Thyroid gland (tissue), 4 donors: ENCODE measurements around the gene CTRL. TPM values are rescaled to one million over a fixed set of nuclear protein-coding genes. Genes with fewer than 3 reads are reported as not detected.
A peak's percentile ranks its signal among the peaks of the same experiment; 100 is the strongest.

Experiments
- DNase-seq, 2 donors: peaks; one replicate each; pipeline ENCODE4 v3.0.0-alpha.2; 2019
- H3K27ac ChIP-seq, 3 donors: fragments of 200-600 bp; sonication (generic); 1 replicate in 2 of 3; 2 replicates in 1 of 3; pipeline ENCODE4 v1.5.1; 2016 to 2019; ENCODE audit warnings: mild to moderate bottlenecking in 1 of 3, moderate library complexity in 1 of 3
- H3K27me3 ChIP-seq: fragments of 200-600 bp; sonication (generic); one replicate; pipeline ENCODE4 v1.5.1; 2019
- H3K36me3 ChIP-seq, 2 donors: fragments of 200-600 bp; sonication (generic); one replicate each; pipeline ENCODE4 v1.5.1; 2016 to 2019
- H3K4me1 ChIP-seq, 2 donors: fragments of 200-600 bp; sonication (generic); one replicate each; pipeline ENCODE4 v1.5.1; 2017 to 2019
- H3K4me3 ChIP-seq, 3 donors: fragments of 200-600 bp; sonication (generic); replicated peaks in 1 of 3; 1 replicate in 2 of 3; 2 replicates in 1 of 3; pipeline ENCODE4 v1.5.1; 2016; ENCODE audit warnings: mild to moderate bottlenecking in 1 of 3
- H3K9me3 ChIP-seq: fragments of 200-600 bp; sonication (generic); one replicate; pipeline ENCODE4 v1.5.1; 2017
- CTCF ChIP-seq, 6 experiments: fragments of 200-600 bp in 3 of 6; fragments of 450-650 bp in 3 of 6; sonication (generic) in 3 of 6; IDR thresholded peaks; one replicate each; pipeline ENCODE4 v1.5.1; 2016 to 2019; ENCODE audit warnings: antibody characterized with exemption in 6 of 6, mild to moderate bottlenecking in 2 of 6, inconsistent platforms in 1 of 6, moderate library complexity in 1 of 6
- POLR2A ChIP-seq, 2 donors: fragments of 450-650 bp; IDR thresholded peaks; one replicate each; pipeline ENCODE4 v1.6.1; 2017; ENCODE audit warnings: antibody characterized with exemption in 2 of 2, mild to moderate bottlenecking in 2 of 2, moderate library complexity in 1 of 2
- WGBS, 2 donors: methylation state at CpG; one replicate each; pipeline ENCODE4 v1.1.5; 2017; 5-methylcytosine and 5-hydroxymethylcytosine counted together
- intact Hi-C: fragments of 100-400 bp; cut with DNase I; formaldehyde crosslinking; loops from one replicate; pipeline ENCODE4 v1.15.1; 2023
- total RNA-seq, 4 donors: library from RNA; depleted of rRNA; stranded (reverse); fragments of >200 nt; gene quantifications; one replicate each; pipeline ENCODE4 v1.2.3, GENCODE V29; 2016

CTRL gene
- total RNA-seq, 4 donors from 2014 or later = 0.34 to 0.94 TPM; not detected in 2

DNA sequence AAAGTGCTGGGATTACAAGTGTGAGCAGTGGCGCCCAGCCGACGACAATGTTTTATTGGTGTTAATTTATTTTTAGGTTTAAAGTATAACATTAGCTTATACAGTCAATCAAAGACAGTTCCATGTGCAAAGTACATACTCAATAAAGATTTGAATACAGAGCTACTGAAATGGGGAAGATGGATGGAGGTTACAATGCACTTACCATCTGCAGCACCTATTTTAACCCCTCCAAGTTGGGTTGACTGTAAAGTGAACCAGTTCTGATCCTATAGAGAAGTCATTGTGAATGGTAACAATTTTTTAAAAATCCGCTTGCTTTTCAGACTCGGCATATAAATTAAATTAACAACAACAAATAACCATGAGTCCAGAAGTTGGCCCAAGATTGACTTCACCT, 39.3 kb downstream of the CTRL start:
- intact Hi-C loops = no loop called here
- Histone ChIP-seq H3K4me1 (peaks cover 17 to 31% of the 10 kb centered on the region in 2 donors), H3K27ac (no peak overlapping the region), H3K9me3 (no peaks in the 10 kb centered on the region), H3K36me3 (no peaks in the 10 kb centered on the region), H3K27me3 (no peaks in the 10 kb centered on the region), H3K4me3 (peak overlapping the region in 1 of 3 donors; percentile 73)
- no peak for DNase-seq
- TF ChIP-seq POLR2A (IDR thresholded peaks at IDR 0.05) = no peak
- no peak for TF ChIP-seq CTCF (IDR thresholded peaks at IDR 0.05)
- WGBS, 2 donors = 62 to 75% methylated on average over 5 of the region's 5 CpGs

DNA sequence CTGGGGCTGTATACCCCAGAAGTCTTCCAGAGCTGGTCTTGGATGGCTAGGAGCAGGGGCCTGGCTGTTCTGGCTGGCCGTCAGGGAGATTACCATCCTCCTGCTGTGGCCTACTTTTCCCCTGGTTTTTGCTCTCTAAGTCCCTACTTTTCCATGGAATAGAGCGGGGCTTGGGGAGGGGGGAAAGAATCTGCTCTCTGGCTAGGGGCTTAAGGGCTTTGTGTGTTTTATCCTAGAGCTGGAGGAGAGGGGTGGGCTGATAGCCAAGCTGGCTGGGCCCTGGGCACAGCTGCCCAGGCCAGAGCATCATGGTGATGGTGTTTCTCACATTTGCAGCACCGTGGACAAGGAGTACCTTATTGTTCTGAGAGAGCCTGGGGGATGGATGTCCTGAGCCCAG, 43.3 kb downstream of the CTRL start:
- intact Hi-C loops = no loop called here

DNA sequence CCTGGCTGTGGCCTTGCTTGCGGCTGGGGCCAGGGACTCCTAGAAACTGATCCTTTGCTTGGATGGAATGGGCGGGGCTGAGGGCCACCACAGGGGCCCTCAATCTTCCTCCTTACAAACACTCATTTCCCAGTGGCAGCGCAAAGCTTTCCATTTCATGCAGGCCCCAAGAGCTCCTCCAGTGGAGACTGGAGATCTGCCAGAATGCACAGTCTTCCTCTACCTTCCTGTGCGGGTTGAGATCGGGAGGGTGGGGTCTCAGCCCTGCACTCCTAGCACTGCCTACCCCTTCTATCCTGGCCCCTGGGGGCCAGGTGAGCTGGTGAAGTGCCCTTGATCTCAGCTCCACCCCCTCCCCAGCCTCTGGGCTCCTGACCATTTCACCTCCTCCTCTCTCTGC, 45.3 kb downstream of the CTRL start:
- TF ChIP-seq CTCF (IDR thresholded peaks at IDR 0.05) (no peak), POLR2A (IDR thresholded peaks at IDR 0.05) (no peak)
- H3K9me3 ChIP-seq = no peaks in the 10 kb centered on the region
- peak in 1 of 2 donors; percentile 49 for DNase-seq
- no peaks in the 10 kb centered on the region for H3K27me3 ChIP-seq
- H3K27ac ChIP-seq = no peak overlapping the region
- peaks cover 12 to 30% of the 10 kb centered on the region in 2 donors for H3K36me3 ChIP-seq
- peaks cover 0 to 4% of the 10 kb centered on the region in 2 donors for H3K4me1 ChIP-seq
- 64 to 66% methylated on average over 5 of the region's 5 CpGs for WGBS, 2 donors
- intact Hi-C loops = no loop called here
- H3K4me3 ChIP-seq = no peak overlapping the region

More for the DNA sequence above, 43.3 kb downstream of the CTRL start:
- no peak overlapping the region for H3K4me3 ChIP-seq
- peaks cover 3 to 12% of the 10 kb centered on the region in 2 donors for H3K36me3 ChIP-seq
- DNase-seq = no peak
- peaks cover 0 to 4% of the 10 kb centered on the region in 2 donors for H3K4me1 ChIP-seq
- H3K27ac ChIP-seq = no peak overlapping the region
- TF ChIP-seq POLR2A (IDR thresholded peaks at IDR 0.05) = no peak
- TF ChIP-seq CTCF (IDR thresholded peaks at IDR 0.05) = no peak
- no peaks in the 10 kb centered on the region for H3K27me3 ChIP-seq
- no peaks in the 10 kb centered on the region for H3K9me3 ChIP-seq
- WGBS, 2 donors = 83 to 87% methylated on average over 2 to 3 of the region's 3 CpGs

DNA sequence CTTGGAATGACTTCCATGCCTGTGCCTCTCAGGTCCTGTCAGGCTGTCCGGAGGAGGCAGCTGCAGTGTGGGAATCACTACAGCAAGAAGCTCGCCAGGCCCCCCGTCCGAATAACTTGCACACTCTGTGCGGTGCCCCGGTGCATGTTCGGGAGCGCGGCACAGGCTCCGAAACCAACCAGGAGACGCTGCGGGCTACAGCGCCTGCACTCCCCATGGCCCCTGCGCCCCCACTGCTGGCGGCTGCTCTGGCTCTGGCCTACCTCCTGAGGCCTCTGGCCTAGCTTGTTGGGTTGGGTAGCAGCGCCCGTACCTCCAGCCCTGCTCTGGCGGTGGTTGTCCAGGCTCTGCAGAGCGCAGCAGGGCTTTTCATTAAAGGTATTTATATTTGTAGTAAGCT, 45.7 kb downstream of the CTRL start:
- intact Hi-C loops = no loop called here
- Histone ChIP-seq H3K27ac (no peak overlapping the region), H3K36me3 (peaks cover 16 to 35% of the 10 kb centered on the region in 2 donors), H3K27me3 (no peaks in the 10 kb centered on the region), H3K4me1 (peaks cover 0 to 4% of the 10 kb centered on the region in 2 donors), H3K4me3 (no peak overlapping the region), H3K9me3 (no peaks in the 10 kb centered on the region)
- TF ChIP-seq CTCF (IDR thresholded peaks at IDR 0.05) (no peak), POLR2A (IDR thresholded peaks at IDR 0.05) (no peak)
- 90% methylated on average over 9 to 12 of the region's 19 CpGs for WGBS, 2 donors
- no peak for DNase-seq

GRCh38 chr16:67885545-67885944, 46.1 kb downstream of the CTRL start:
- DNase-seq = no peak
- Histone ChIP-seq H3K4me3 (no peak overlapping the region), H3K9me3 (no peaks in the 10 kb centered on the region), H3K36me3 (peaks cover 20 to 39% of the 10 kb centered on the region in 2 donors), H3K27me3 (no peaks in the 10 kb centered on the region), H3K4me1 (peaks cover 0 to 4% of the 10 kb centered on the region in 2 donors), H3K27ac (no peak overlapping the region)
- intact Hi-C loops = no loop called here
- TF ChIP-seq CTCF (IDR thresholded peaks at IDR 0.05) (no peak), POLR2A (IDR thresholded peaks at IDR 0.05) (no peak)
- WGBS, 2 donors = 90 to 93% methylated on average over 9 to 12 of the region's 12 CpGs
